HepG2 (cell line): Measurements from ENCODE around the gene AMBRA1. TPM values are rescaled to one million over a fixed set of nuclear protein-coding genes. Genes with fewer than 3 reads are reported as not detected.

Source experiments
- ADNP ChIP-seq: sonication (generic); formaldehyde crosslinking; IDR thresholded peaks from 2 replicates; pipeline ENCODE4 v1.4.0; 2020; ENCODE audit warnings: missing genetic modification reagents
- AHR ChIP-seq: IDR thresholded peaks from 2 replicates; pipeline ENCODE4 v1.6.1; 2018; ENCODE audit warnings: missing genetic modification reagents, missing compliant biosample characterization
- DNMT1 ChIP-seq: sonication (generic); formaldehyde crosslinking; IDR thresholded peaks from 2 replicates; pipeline ENCODE4 v1.5.1; 2020; ENCODE audit warnings: mild to moderate bottlenecking, missing genetic modification reagents
- EEA1 ChIP-seq: sonication (generic); formaldehyde crosslinking; IDR thresholded peaks from 2 replicates; pipeline ENCODE4 v1.5.1; 2020; ENCODE audit warnings: mild to moderate bottlenecking, missing genetic modification reagents, borderline replicate concordance
- HNRNPUL1 ChIP-seq: fragments of 200-400 bp; formaldehyde crosslinking; IDR thresholded peaks from 2 replicates; pipeline ENCODE4 v1.6.1; 2017; ENCODE audit warnings: low read depth, mild to moderate bottlenecking, low read length, moderate library complexity
- KLF15 ChIP-seq: sonication (generic); formaldehyde crosslinking; IDR thresholded peaks from 2 replicates; pipeline ENCODE4 v1.8.1; 2023; ENCODE audit warnings: borderline replicate concordance, mild to moderate bottlenecking, inconsistent platforms, missing genetic modification reagents, mixed read lengths
- RNF2 ChIP-seq: fragments of 450-650 bp; conservative IDR thresholded peaks from 2 replicates; pipeline ENCODE4 v1.6.1; 2016; ENCODE audit warnings: low read depth
- RORA ChIP-seq: sonication (generic); formaldehyde crosslinking; IDR thresholded peaks from 2 replicates; pipeline ENCODE4 v1.5.0; 2020; ENCODE audit warnings: mild to moderate bottlenecking, missing genetic modification reagents, moderate library complexity
- RXRA ChIP-seq: sonication (generic); formaldehyde crosslinking; IDR thresholded peaks from 2 replicates; pipeline ENCODE4 v1.5.1; 2020; ENCODE audit warnings: missing genetic modification reagents
- U2AF2 ChIP-seq: fragments of 200-400 bp; formaldehyde crosslinking; IDR thresholded peaks from 2 replicates; pipeline ENCODE4 v1.6.1; 2017; ENCODE audit warnings: low read depth, mild to moderate bottlenecking, low read length
- ZFAT ChIP-seq: sonication (generic); formaldehyde crosslinking; conservative IDR thresholded peaks from 2 replicates; pipeline ENCODE4 v1.8.1; 2023; ENCODE audit warnings: missing genetic modification reagents, inconsistent platforms
- ZFP36L1 ChIP-seq: sonication (generic); formaldehyde crosslinking; IDR thresholded peaks from 2 replicates; pipeline ENCODE4 v1.8.0; 2022; ENCODE audit warnings: mild to moderate bottlenecking, missing genetic modification reagents, moderate library complexity
- ZNF124 ChIP-seq: sonication (generic); formaldehyde crosslinking; IDR thresholded peaks from 2 replicates; pipeline ENCODE4 v1.4.0; 2020; ENCODE audit warnings: missing genetic modification reagents
- ZNF224 ChIP-seq: sonication (generic); formaldehyde crosslinking; IDR thresholded peaks from 2 replicates; pipeline ENCODE4 v1.5.0; 2020; ENCODE audit warnings: mild to moderate bottlenecking, missing genetic modification reagents
- ZNF547 ChIP-seq: sonication (generic); formaldehyde crosslinking; IDR thresholded peaks from 2 replicates; pipeline ENCODE4 v1.5.1; 2020; ENCODE audit warnings: mild to moderate bottlenecking, missing genetic modification reagents
- polyA plus RNA-seq, 8 experiments: library from polyadenylated mRNA; depleted of rRNA in 3 of 8; stranded (reverse) in 7 of 8; unstranded in 1 of 8; fragments of >200 nt; fragmentation: Illumina TruSeq in 4 of 8; extraction: Trizol in 4 of 8; gene quantifications; 2 replicates each; pipeline versions ENCODE4 v1.2.1 to v1.2.3, GENCODE V29; 2011 to 2016; ENCODE audit warnings: low read depth in 4 of 8, missing spikeins in 1 of 8, mixed read lengths in 1 of 8; ENCODE audit not compliant: insufficient read depth in 1 of 8
- total RNA-seq, 5 experiments: library from RNA; depleted of rRNA; stranded (reverse); fragments of >200 nt; fragmentation: Illumina TruSeq; extraction: Trizol; gene quantifications; 2 replicates each; pipeline ENCODE4 v1.2.3, GENCODE V29; 2016; ENCODE audit warnings: low read depth in 1 of 5
- TF ChIP-seq, protein P1 (sequence below): sonication (generic); formaldehyde crosslinking; IDR thresholded peaks from 2 replicates; pipeline ENCODE4 v1.4.0; 2020; ENCODE audit warnings: mild to moderate bottlenecking, missing genetic modification reagents, borderline replicate concordance
- TF ChIP-seq, protein P2 (sequence below): sonication (generic); formaldehyde crosslinking; IDR thresholded peaks from 2 replicates; pipeline ENCODE4 v1.4.0; 2020; ENCODE audit warnings: missing genetic modification reagents
- TF ChIP-seq, protein P3 (sequence below): sonication (generic); formaldehyde crosslinking; IDR thresholded peaks from 2 replicates; pipeline ENCODE4 v1.4.0; 2020; ENCODE audit warnings: low read depth, missing genetic modification reagents
- TF ChIP-seq, protein P4 (sequence below): sonication (generic); formaldehyde crosslinking; IDR thresholded peaks from 2 replicates; pipeline ENCODE4 v1.5.1; 2020; ENCODE audit warnings: missing genetic modification reagents, mild to moderate bottlenecking, borderline replicate concordance

AMBRA1 gene
- total and polyA plus RNA-seq, 2 of the 13 experiments (the other 11 are each of a cell fraction or from before 2014, with no cell fraction given), result 15.7 to 26.0 TPM

DNA sequence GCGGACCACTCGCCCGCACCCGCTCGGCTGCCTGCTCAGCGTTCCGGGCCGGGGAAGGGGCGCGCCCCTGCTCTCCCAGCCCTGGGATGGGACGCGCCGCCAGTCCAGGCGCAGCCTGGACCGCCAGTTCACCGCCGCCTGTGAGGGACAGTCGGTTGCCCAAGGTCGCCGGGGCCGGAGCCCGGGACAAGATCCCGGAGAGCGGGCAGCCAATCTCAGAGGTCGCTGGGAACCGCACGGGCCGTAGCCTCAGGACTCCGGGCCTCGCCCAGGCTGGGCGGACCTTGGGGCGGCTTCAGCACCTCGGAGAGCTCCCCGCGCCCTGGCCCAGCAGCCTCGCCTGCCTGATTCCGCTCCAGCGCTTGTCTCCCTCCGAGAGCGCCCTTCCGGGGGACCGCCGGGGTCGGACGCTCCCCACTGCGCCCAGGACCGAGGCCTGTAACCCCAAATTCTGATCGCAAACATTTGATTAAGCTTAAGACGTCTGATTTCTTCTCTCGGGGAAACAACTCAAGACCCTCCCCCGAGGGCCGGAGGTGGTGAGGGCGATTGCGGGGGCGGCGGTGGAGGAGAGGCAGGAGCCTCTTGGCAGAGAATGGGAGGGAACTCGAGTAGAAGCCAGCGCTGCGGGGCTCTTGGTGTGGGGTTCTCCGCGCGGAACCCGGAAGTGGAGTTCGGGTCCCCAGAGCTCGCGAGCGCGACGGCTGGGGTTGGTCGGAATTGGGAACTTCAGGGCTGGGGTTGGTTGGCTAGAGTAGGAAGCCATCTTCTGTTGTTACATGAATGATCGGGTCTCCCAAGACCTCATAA is 201.2 kb downstream of the AMBRA1 start (continued):
- TF ChIP-seq, protein P1, sequence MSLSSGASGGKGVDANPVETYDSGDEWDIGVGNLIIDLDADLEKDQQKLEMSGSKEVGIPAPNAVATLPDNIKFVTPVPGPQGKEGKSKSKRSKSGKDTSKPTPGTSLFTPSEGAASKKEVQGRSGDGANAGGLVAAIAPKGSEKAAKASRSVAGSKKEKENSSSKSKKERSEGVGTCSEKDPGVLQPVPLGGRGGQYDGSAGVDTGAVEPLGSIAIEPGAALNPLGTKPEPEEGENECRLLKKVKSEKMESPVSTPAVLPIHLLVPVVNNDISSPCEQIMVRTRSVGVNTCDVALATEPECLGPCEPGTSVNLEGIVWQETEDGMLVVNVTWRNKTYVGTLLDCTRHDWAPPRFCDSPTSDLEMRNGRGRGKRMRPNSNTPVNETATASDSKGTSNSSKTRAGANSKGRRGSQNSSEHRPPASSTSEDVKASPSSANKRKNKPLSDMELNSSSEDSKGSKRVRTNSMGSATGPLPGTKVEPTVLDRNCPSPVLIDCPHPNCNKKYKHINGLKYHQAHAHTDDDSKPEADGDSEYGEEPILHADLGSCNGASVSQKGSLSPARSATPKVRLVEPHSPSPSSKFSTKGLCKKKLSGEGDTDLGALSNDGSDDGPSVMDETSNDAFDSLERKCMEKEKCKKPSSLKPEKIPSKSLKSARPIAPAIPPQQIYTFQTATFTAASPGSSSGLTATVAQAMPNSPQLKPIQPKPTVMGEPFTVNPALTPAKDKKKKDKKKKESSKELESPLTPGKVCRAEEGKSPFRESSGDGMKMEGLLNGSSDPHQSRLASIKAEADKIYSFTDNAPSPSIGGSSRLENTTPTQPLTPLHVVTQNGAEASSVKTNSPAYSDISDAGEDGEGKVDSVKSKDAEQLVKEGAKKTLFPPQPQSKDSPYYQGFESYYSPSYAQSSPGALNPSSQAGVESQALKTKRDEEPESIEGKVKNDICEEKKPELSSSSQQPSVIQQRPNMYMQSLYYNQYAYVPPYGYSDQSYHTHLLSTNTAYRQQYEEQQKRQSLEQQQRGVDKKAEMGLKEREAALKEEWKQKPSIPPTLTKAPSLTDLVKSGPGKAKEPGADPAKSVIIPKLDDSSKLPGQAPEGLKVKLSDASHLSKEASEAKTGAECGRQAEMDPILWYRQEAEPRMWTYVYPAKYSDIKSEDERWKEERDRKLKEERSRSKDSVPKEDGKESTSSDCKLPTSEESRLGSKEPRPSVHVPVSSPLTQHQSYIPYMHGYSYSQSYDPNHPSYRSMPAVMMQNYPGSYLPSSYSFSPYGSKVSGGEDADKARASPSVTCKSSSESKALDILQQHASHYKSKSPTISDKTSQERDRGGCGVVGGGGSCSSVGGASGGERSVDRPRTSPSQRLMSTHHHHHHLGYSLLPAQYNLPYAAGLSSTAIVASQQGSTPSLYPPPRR, result peak; percentile 34; the same call in 1 of the 2 replicates
- no peak for TF ChIP-seq RNF2
- no peak for TF ChIP-seq U2AF2
- peak; percentile 99 for TF ChIP-seq KLF15
- TF ChIP-seq ZNF224 (CRISPR knock-in tag), result no peak
- TF ChIP-seq ZNF547, result peak; percentile 98
- TF ChIP-seq RORA (CRISPR knock-in tag), result no peak
- TF ChIP-seq HNRNPUL1, result no peak
- peak; percentile 93 for TF ChIP-seq ZFAT (CRISPR knock-in tag)
- peak; percentile 99 for TF ChIP-seq AHR
- TF ChIP-seq EEA1 (CRISPR knock-in tag), result peak; percentile 99
- TF ChIP-seq, protein P2, sequence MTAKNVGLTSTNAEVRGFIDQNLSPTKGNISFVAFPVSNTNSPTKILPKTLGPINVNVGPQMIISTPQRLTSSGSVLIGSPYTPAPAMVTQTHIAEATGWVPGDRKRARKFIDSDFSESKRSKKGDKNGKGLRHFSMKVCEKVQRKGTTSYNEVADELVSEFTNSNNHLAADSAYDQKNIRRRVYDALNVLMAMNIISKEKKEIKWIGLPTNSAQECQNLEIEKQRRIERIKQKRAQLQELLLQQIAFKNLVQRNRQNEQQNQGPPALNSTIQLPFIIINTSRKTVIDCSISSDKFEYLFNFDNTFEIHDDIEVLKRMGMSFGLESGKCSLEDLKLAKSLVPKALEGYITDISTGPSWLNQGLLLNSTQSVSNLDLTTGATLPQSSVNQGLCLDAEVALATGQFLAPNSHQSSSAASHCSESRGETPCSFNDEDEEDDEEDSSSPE (CRISPR knock-in tag), result peak; percentile 69; the same call in 1 of the 2 replicates
- TF ChIP-seq, protein P3, sequence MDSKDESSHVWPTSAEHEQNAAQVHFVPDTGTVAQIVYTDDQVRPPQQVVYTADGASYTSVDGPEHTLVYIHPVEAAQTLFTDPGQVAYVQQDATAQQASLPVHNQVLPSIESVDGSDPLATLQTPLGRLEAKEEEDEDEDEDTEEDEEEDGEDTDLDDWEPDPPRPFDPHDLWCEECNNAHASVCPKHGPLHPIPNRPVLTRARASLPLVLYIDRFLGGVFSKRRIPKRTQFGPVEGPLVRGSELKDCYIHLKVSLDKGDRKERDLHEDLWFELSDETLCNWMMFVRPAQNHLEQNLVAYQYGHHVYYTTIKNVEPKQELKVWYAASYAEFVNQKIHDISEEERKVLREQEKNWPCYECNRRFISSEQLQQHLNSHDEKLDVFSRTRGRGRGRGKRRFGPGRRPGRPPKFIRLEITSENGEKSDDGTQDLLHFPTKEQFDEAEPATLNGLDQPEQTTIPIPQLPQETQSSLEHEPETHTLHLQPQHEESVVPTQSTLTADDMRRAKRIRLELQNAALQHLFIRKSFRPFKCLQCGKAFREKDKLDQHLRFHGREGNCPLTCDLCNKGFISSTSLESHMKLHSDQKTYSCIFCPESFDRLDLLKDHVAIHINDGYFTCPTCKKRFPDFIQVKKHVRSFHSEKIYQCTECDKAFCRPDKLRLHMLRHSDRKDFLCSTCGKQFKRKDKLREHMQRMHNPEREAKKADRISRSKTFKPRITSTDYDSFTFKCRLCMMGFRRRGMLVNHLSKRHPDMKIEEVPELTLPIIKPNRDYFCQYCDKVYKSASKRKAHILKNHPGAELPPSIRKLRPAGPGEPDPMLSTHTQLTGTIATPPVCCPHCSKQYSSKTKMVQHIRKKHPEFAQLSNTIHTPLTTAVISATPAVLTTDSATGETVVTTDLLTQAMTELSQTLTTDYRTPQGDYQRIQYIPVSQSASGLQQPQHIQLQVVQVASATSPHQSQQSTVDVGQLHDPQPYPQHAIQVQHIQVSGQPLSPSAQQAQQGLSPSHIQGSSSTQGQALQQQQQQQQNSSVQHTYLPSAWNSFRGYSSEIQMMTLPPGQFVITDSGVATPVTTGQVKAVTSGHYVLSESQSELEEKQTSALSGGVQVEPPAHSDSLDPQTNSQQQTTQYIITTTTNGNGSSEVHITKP (CRISPR knock-in tag), result peak; percentile 82; the same call in 1 of the 2 replicates
- TF ChIP-seq RXRA (CRISPR knock-in tag), result peak; percentile 81
- TF ChIP-seq, protein P4, sequence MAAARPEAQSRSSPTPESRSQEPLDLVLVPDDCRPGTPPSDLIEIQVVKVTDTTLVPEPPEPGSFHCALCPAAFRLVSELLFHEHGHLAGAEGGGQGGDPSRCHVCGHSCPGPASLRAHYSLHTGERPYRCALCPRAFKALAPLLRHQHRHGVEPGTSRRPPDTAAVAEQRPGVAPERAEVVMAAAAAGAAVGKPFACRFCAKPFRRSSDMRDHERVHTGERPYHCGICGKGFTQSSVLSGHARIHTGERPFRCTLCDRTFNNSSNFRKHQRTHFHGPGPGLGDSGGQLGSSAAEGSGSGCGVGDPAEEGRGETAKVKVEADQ (CRISPR knock-in tag), result peak; percentile 97
- TF ChIP-seq ZFP36L1 (CRISPR knock-in tag), result peak; percentile 74; the same call in 1 of the 2 replicates
- peak; percentile 60; the same call in 1 of the 2 replicates for TF ChIP-seq DNMT1 (CRISPR knock-in tag)
- TF ChIP-seq ZNF124 (CRISPR knock-in tag), result peak; percentile 99
- TF ChIP-seq ADNP (CRISPR knock-in tag), result peak; percentile 61; the same call in 1 of the 2 replicates
